ENCODE measurements around the gene DLG2.

- TF ChIP-seq CTCF (IDR thresholded peaks at IDR 0.05) (no peak), ZFX (IDR thresholded peaks at IDR 0.05; ENCODE audit: borderline replicate concordance) (no peak)
Observed at GRCh38 chr11:85619499-85619898, 7.6 kb downstream of the DLG2 start.

All from 22Rv1 (cell line).